Body of pancreas (tissue), 4 donors: ENCODE measurements around the gene TNS3. TPM values are rescaled to one million over a fixed set of nuclear protein-coding genes. Genes with fewer than 3 reads are reported as not detected.

Experiments
- ATAC-seq: fragments of 150-250 bp; one replicate; pipeline ENCODE4 v1.9.1; 2016
- DNase-seq, 4 donors: peaks; one replicate each; pipeline ENCODE4 v3.0.0-alpha.2; 2019
- H3K27ac ChIP-seq, 4 donors: fragments of 200-600 bp; sonication (generic); 1 replicate in 3 of 4; 2 replicates in 1 of 4; pipeline versions ENCODE4 v1.5.1 to v1.6.1; 2016 to 2019; ENCODE audit warnings: mild to moderate bottlenecking in 1 of 4, mixed read lengths in 1 of 4, moderate library complexity in 1 of 4
- H3K27me3 ChIP-seq, 2 donors: fragments of 200-600 bp; sonication (generic); one replicate each; pipeline ENCODE4 v1.6.0; 2016; ENCODE audit warnings: mild to moderate bottlenecking in 1 of 2
- H3K36me3 ChIP-seq, 2 donors: fragments of 200-600 bp; sonication (generic); replicated peaks in 1 of 2; 2 replicates each; pipeline ENCODE4 v1.5.1; 2016; ENCODE audit warnings: low read depth in 2 of 2; ENCODE audit not compliant: insufficient read depth in 1 of 2
- H3K4me1 ChIP-seq: fragments of 200-600 bp; sonication (generic); one replicate; pipeline ENCODE4 v1.6.0; 2016
- H3K4me3 ChIP-seq, 2 donors: fragments of 200-600 bp; sonication (generic); 1 replicate in 1 of 2; 2 replicates in 1 of 2; pipeline ENCODE4 v1.5.1; 2016 to 2019
- H3K9me3 ChIP-seq, 3 donors: fragments of 200-600 bp; sonication (generic); 1 replicate in 2 of 3; 2 replicates in 1 of 3; pipeline ENCODE4 v1.5.1; 2016
- POLR2A ChIP-seq, 3 donors: fragments of 450-650 bp; IDR thresholded peaks; one replicate each; pipeline ENCODE4 v1.6.1; 2016; ENCODE audit warnings: antibody characterized with exemption in 3 of 3, mild to moderate bottlenecking in 2 of 3
- WGBS, 2 donors: methylation state at CpG; one replicate each; pipeline ENCODE4 v1.1.5; 2017; 5-methylcytosine and 5-hydroxymethylcytosine counted together
- intact Hi-C: fragments of 100-400 bp; cut with DNase I; formaldehyde crosslinking; loops from one replicate; pipeline ENCODE4 v1.15.1; 2023
- total RNA-seq, 2 donors: library from RNA; depleted of rRNA; stranded (reverse); fragments of >200 nt; gene quantifications; one replicate each; pipeline ENCODE4 v1.1.0, GENCODE V29; 2016
- TF ChIP-seq, protein P1 (sequence below), 7 experiments: fragments of 450-650 bp in 4 of 7; fragments of 200-600 bp in 3 of 7; sonication (generic) in 3 of 7; IDR thresholded peaks; one replicate each; pipeline ENCODE4 v1.5.1; 2016 to 2019; ENCODE audit warnings: antibody characterized with exemption in 7 of 7

The TNS3 gene
- total RNA-seq, 2 donors from 2014 or later: 100 to 265 TPM

DNA sequence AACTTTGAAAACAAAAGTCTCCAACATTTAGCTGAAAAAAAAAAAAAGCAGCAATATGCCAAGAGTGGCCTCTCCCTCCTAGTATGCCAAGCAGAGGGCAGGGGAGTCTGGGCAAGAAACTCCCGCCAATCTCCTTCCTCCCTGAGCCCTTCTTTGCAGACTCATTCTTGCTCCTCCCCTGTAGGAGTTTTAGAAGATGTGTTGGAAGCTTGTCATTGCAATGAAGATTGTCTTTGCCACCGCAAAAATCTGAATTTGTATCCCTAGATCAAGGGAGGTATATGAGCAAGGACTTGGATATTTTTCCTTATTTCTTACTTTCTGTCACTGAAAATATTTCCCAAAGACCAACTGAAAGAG, 2.6 kb upstream of the TNS3 start:
- H3K27me3 ChIP-seq: no peaks in the 10 kb centered on the region
- WGBS, 2 donors: 85 to 88% methylated on average over 2 of the region's 2 CpGs
- no peak overlapping the region for H3K27ac ChIP-seq
- no peaks in the 10 kb centered on the region for H3K36me3 ChIP-seq
- intact Hi-C loops: no loop called here
- peaks cover 29% of the 10 kb centered on the region for H3K4me1 ChIP-seq
- DNase-seq: no peak
- TF ChIP-seq POLR2A (IDR thresholded peaks at IDR 0.05): no peak
- TF ChIP-seq, protein P1, sequence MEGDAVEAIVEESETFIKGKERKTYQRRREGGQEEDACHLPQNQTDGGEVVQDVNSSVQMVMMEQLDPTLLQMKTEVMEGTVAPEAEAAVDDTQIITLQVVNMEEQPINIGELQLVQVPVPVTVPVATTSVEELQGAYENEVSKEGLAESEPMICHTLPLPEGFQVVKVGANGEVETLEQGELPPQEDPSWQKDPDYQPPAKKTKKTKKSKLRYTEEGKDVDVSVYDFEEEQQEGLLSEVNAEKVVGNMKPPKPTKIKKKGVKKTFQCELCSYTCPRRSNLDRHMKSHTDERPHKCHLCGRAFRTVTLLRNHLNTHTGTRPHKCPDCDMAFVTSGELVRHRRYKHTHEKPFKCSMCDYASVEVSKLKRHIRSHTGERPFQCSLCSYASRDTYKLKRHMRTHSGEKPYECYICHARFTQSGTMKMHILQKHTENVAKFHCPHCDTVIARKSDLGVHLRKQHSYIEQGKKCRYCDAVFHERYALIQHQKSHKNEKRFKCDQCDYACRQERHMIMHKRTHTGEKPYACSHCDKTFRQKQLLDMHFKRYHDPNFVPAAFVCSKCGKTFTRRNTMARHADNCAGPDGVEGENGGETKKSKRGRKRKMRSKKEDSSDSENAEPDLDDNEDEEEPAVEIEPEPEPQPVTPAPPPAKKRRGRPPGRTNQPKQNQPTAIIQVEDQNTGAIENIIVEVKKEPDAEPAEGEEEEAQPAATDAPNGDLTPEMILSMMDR (IDR thresholded peaks at IDR 0.05): no peak
- ATAC-seq: no peak
- H3K4me3 ChIP-seq: no peak overlapping the region
- H3K9me3 ChIP-seq: no peaks in the 10 kb centered on the region

DNA sequence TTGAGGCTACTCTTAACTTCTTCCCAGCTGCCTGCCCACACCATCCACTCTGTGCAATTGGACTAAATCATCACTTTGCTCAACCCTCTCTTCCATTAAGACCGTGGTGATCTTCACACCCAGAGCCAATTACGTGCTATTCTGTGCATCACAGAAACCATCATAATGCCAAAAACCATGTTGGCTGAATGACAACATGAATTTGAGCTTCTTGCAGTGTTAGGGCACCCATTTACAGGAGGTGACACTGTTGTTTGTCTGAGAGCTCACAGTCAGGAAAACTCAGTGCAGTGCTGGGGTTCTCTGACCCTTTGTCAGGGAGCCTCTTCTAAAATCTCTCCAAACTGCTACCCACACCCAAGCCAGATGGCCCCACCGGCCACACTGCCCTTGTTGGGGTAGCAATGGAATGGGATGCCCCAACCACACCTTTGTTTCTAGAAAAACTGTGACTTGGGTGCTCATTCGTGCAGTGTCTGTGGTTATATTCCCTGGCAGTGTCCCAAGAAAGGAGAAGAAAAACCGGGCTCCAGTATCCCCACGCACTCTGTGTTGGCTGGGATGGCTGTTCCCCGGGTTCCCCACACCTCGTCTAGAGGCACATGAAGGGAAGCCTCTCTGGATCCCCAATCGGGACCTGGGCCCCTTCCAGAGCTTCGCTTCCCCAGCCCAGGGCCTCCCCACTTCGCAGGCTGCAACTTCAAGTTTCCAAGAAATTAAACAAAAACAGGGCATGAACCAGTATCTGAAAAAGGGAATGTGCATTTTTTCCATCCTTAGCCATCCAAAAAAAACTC, 2.0 kb upstream of the TNS3 start:
- no peaks in the 10 kb centered on the region for H3K36me3 ChIP-seq
- intact Hi-C loops: no loop called here
- no peak for DNase-seq
- H3K9me3 ChIP-seq: no peaks in the 10 kb centered on the region
- H3K27me3 ChIP-seq: no peaks in the 10 kb centered on the region
- 77 to 86% methylated on average over 11 of the region's 11 CpGs for WGBS, 2 donors
- no peak for ATAC-seq
- no peak overlapping the region for H3K4me3 ChIP-seq
- no peak overlapping the region for H3K27ac ChIP-seq
- no peak for TF ChIP-seq POLR2A (IDR thresholded peaks at IDR 0.05)
- TF ChIP-seq, protein P1 (IDR thresholded peaks at IDR 0.05): no peak
- peaks cover 35% of the 10 kb centered on the region for H3K4me1 ChIP-seq

DNA sequence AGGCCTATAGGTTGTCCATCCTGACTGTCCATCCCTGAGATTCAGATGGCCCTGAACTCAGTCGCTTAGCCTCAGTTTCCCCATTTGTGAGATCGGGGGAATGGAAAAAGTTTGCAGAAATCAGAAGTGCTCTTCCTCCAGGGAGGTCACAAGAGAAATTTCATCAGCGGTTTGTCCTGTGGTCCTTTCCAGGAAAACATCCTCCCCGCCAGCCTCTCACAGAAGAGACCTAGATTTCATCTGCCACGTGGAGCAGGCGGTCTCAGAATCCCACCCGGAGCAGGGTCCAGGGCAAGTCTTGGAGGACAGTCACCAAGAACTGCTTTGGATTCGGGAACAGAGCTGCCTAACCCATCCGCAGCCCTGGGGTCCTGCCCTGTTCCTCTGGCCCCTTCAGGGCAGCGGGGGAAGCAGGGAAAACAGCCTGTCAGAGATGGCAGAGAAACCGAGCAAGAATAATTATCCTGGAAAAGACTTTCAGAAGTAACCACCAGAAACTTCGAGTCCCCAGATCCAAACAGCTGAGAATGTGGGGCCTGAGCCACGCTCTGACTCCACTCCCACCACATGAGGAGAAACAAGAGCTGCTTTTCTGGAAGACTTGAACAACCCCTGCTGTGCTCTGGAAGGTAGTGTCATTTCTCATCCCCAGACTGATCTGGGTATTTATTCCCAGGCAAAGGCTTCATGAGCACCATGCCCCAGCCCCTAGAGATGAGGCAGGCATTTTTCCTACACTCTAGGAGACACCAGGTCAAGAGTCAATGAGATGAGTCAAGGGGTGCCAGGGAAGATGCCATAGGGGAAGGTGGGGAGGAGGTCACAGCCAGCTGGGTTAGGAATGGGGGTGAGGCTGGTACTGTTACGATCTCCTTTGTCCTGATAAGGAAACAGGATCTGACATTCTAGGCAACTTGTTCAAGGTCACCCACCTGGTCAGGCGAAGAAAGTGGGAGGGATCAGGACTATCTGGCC, 1.1 kb upstream of the TNS3 start:
- ATAC-seq (no peak), DNase-seq (no peak)
- Histone ChIP-seq H3K27me3 (no peaks in the 10 kb centered on the region), H3K36me3 (no peaks in the 10 kb centered on the region), H3K27ac (peak overlapping the region in 1 of 4 donors; percentile 90), H3K4me1 (peaks cover 43% of the 10 kb centered on the region), H3K4me3 (no peak overlapping the region), H3K9me3 (no peaks in the 10 kb centered on the region)
- TF ChIP-seq POLR2A (IDR thresholded peaks at IDR 0.05): no peak
- TF ChIP-seq, protein P1 (IDR thresholded peaks at IDR 0.05): no peak
- intact Hi-C loops: no loop called here
- 66 to 74% methylated on average over 15 of the region's 15 CpGs for WGBS, 2 donors

DNA sequence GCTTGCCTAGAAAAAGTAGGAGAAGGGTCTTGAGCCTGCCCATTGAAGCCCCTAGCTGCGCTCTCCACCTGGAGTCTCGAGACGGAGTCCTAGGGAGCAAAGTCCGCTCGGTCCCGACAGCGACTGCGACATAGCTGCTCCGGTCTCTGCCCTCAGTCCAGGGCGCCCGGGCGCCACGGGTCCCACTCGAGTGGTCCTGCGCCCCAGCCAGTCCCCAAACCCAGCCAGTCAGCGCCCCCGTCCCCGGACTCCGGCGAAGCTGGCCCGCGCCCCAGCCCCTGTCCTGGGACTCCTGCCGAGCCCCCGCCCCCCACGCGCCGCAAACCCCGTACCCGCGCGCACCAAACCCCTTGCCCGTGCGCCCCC, 490 bp downstream of the TNS3 start:
- Histone ChIP-seq H3K27ac (peak overlapping the region; percentile 79 to 95 (median 92)), H3K9me3 (no peaks in the 10 kb centered on the region), H3K4me3 (peak overlapping the region; percentile 68 to 76), H3K27me3 (no peaks in the 10 kb centered on the region), H3K4me1 (peaks cover 60% of the 10 kb centered on the region), H3K36me3 (no peaks in the 10 kb centered on the region)
- WGBS, 2 donors: 0 to 1% methylated on average over 3 to 30 of the region's 33 CpGs
- peak in 1 of 3 donors; percentile 18 for TF ChIP-seq POLR2A (IDR thresholded peaks at IDR 0.05)
- TF ChIP-seq, protein P1 (IDR thresholded peaks at IDR 0.05): no peak
- intact Hi-C loops: no loop called here
- DNase-seq (peak; percentile 48 to 61 (median 51)), ATAC-seq (peak; percentile 38)
